Prostate gland (tissue), 2 donors: Measurements from ENCODE around the gene LRP8.

Experiments
- CTCF ChIP-seq, 4 experiments: fragments of 200-600 bp in 2 of 4; fragments of 450-650 bp in 2 of 4; sonication (generic) in 2 of 4; IDR thresholded peaks; 1 replicate in 3 of 4; 2 replicates in 1 of 4; pipeline ENCODE4 v1.5.1; 2016 to 2019; ENCODE audit warnings: antibody characterized with exemption in 4 of 4, mild to moderate bottlenecking in 2 of 4, moderate library complexity in 2 of 4
- POLR2A ChIP-seq: fragments of 450-650 bp; IDR thresholded peaks from one replicate; pipeline ENCODE4 v1.6.1; 2016; ENCODE audit warnings: antibody characterized with exemption, mild to moderate bottlenecking
- POLR2AphosphoS5 ChIP-seq: sonication (generic); formaldehyde crosslinking; IDR thresholded peaks from one replicate; pipeline ENCODE4 v1.6.1; 2017; ENCODE audit warnings: antibody characterized with exemption

GRCh38 chr1:53313556-53313955 lies 14.3 kb downstream of the LRP8 start:
- TF ChIP-seq CTCF (IDR thresholded peaks at IDR 0.05) (no peak), POLR2AphosphoS5 (no peak), POLR2A (no peak)
